ENCODE measurements around the gene KRT79. TPM values are rescaled to one million over a fixed set of nuclear protein-coding genes. Genes with fewer than 3 reads are reported as not detected.

KRT79 gene
- total and polyA plus RNA-seq, 8 donors, result 0.32 to 0.58 TPM; not detected in 6

GRCh38 chr12:52784909-52785308, 49.2 kb downstream of the KRT79 start:
- Histone ChIP-seq H3K4me1 (peaks cover 0 to 3% of the 10 kb centered on the region in 2 donors), H3K27me3 (peaks cover 8 to 79% of the 10 kb centered on the region in 2 donors), H3K27ac (no peak overlapping the region), H3K36me3 (no peaks in the 10 kb centered on the region), H3K4me3 (no peak overlapping the region), H3K9me3 (no peaks in the 10 kb centered on the region)
- ATAC-seq (no peak), DNase-seq (no peak)
- intact Hi-C loops (cut with DNase I), result no loop called here
- TF ChIP-seq CTCF (IDR thresholded peaks at IDR 0.05), result no peak

- H3K36me3 ChIP-seq, result no peaks in the 10 kb centered on the region
- H3K4me1 ChIP-seq, result peaks cover 0 to 3% of the 10 kb centered on the region in 2 donors
- intact Hi-C loops (cut with DNase I), result no loop called here
- peaks cover 0 to 79% of the 10 kb centered on the region in 2 donors for H3K27me3 ChIP-seq
- no peak overlapping the region for H3K27ac ChIP-seq
- H3K4me3 ChIP-seq, result no peak overlapping the region
- no peak for DNase-seq
- no peak for ATAC-seq
- no peaks in the 10 kb centered on the region for H3K9me3 ChIP-seq
- no peak for TF ChIP-seq CTCF (IDR thresholded peaks at IDR 0.05)
Observed at GRCh38 chr12:52783563-52784316, 50.4 kb downstream of the KRT79 start.

- no peak overlapping the region for H3K27ac ChIP-seq
- no peak for TF ChIP-seq CTCF (IDR thresholded peaks at IDR 0.05)
- H3K4me3 ChIP-seq, result no peak overlapping the region
- ATAC-seq, result no peak
- intact Hi-C loops (cut with DNase I), result no loop called here
- no peaks in the 10 kb centered on the region for H3K36me3 ChIP-seq
- peaks cover 0 to 82% of the 10 kb centered on the region in 2 donors for H3K27me3 ChIP-seq
- no peak for DNase-seq
- no peaks in the 10 kb centered on the region for H3K9me3 ChIP-seq
- H3K4me1 ChIP-seq, result peaks cover 0 to 3% of the 10 kb centered on the region in 2 donors
Observed at GRCh38 chr12:52782502-52782901, 51.6 kb downstream of the KRT79 start.

- TF ChIP-seq CTCF (IDR thresholded peaks at IDR 0.05), result no peak
- Histone ChIP-seq H3K27me3 (peaks cover 0 to 89% of the 10 kb centered on the region in 2 donors), H3K4me3 (no peak overlapping the region), H3K36me3 (no peaks in the 10 kb centered on the region), H3K9me3 (no peaks in the 10 kb centered on the region), H3K27ac (no peak overlapping the region), H3K4me1 (no peaks in the 10 kb centered on the region)
- ATAC-seq, result no peak
- intact Hi-C loops (cut with DNase I), result no loop called here
- DNase-seq, result no peak
Observed at GRCh38 chr12:52781399-52782082, 52.6 kb downstream of the KRT79 start.

GRCh38 chr12:52779914-52780313, 54.2 kb downstream of the KRT79 start:
- no peak overlapping the region for H3K27ac ChIP-seq
- H3K4me3 ChIP-seq, result no peak overlapping the region
- no peaks in the 10 kb centered on the region for H3K4me1 ChIP-seq
- intact Hi-C loops (cut with DNase I), result no loop called here
- ATAC-seq, result no peak
- no peak for DNase-seq
- peaks cover 0 to 81% of the 10 kb centered on the region in 2 donors for H3K27me3 ChIP-seq
- no peaks in the 10 kb centered on the region for H3K36me3 ChIP-seq
- no peaks in the 10 kb centered on the region for H3K9me3 ChIP-seq
- no peak for TF ChIP-seq CTCF (IDR thresholded peaks at IDR 0.05)
